Measurements from ENCODE around the gene PHYKPL.

PHYKPL gene

GRCh38 chr5:178223828-178224335 lies 8.7 kb downstream of the PHYKPL start:
- DNase-seq (ENCODE audit: low read depth, low spot score): no peak

DNA sequence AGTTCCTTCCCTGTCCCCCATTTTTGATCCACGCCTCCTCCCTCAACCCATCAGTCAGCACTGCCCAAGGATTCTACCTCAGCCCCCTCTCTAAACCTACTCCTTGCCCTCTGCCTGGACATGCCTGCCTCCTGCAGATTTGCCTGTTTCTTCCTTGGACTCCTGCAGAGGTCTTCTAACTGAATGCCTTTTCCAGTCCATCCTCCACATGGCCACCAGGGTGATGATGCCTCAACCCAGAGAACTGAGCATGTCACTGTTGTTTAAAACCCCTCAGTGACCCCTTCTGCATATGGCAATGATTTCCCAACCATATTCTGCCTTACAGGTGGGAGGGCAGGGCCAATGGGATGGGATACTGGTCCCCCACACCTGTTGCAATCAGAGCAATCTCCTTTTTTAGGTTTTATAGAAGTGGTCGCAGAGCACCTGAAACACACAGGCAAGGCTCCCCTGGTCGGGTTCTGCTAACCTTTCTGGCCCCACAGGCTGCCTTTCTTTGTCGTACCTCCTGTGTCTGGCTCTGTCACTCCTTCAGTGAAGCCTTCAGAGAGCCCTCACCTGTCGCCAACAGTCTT lies 9.3 kb downstream of the PHYKPL start:
- no peak for DNase-seq (ENCODE audit: low read depth, low spot score)

DNA sequence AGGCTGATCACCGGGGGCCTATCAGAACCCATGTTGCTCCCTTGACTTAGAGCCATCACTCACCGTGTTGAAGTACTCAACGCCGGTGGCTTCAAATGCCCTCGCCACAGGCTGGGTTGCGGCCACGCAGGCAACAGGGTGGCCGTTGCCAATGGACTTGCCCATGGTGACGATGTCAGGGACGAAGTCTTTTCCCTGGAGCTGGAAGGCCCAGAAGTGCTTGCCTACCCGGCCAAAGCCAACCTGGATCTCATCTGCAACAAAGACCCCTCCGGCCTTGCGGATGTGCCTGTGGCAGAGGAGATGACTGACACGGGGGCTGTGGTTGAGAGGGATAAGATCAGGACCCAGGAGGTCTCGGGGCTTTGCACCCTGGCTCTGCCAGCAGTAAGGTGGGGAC lies 10.3 kb downstream of the PHYKPL start:
- no peak for DNase-seq (ENCODE audit: low read depth, low spot score)

GRCh38 chr5:178221853-178222252 lies 10.7 kb downstream of the PHYKPL start:
- DNase-seq (ENCODE audit: low read depth, low spot score): no peak

DNA sequence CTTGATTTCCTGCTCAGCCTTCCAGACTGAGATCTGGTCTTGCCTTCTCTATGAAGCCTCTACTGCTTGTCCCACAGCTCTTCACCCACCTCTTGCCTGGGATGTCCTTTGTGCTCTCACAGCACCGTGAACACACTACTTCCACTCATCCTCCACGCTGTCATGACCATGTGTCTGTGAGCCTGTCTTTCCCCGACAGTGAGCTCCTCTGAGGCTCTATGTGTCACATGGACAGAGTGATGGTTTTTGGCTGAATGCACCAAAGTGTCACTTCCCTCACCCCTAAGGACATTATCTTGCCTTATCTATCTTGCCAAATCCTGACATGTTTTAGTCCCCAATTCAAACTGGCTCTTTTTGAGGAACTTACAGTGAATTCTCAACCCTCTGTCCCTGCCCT lies 11.3 kb downstream of the PHYKPL start:
- DNase-seq (ENCODE audit: low read depth, low spot score): no peak

- DNase-seq (ENCODE audit: low read depth, low spot score): no peak
Measured at GRCh38 chr5:178218827-178219226, 13.8 kb downstream of the PHYKPL start.

GRCh38 chr5:178218237-178218776 lies 14.3 kb downstream of the PHYKPL start:
- DNase-seq (ENCODE audit: low read depth, low spot score): no peak

GRCh38 chr5:178216779-178217178 lies 15.8 kb downstream of the PHYKPL start:
- DNase-seq (ENCODE audit: low read depth, low spot score): no peak

DNA sequence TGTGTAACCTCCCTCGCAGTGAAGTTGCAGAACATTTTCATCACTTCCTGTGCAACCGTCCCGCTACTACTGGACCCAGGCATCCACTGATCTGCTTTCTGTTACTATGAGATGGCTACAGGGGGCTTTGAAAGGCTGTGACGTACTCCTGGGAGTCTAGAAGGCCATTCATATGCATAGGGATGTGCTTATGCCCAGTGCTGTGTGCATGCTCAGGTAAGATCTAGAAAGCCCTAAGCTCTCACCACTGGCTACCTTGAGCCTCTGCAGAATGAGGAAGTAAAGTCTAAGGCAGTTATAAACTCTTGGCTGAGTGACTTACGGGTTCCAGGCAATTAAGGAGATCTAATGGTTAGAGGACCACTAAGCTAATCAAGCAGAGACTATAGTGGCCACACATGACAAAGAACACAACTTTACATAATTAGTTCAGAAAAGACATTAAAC lies 16.5 kb downstream of the PHYKPL start:
- no peak for DNase-seq (ENCODE audit: low read depth, low spot score)

GRCh38 chr5:178215280-178216002 lies 17.2 kb downstream of the PHYKPL start:
- DNase-seq (ENCODE audit: low read depth, low spot score): no peak

DNA sequence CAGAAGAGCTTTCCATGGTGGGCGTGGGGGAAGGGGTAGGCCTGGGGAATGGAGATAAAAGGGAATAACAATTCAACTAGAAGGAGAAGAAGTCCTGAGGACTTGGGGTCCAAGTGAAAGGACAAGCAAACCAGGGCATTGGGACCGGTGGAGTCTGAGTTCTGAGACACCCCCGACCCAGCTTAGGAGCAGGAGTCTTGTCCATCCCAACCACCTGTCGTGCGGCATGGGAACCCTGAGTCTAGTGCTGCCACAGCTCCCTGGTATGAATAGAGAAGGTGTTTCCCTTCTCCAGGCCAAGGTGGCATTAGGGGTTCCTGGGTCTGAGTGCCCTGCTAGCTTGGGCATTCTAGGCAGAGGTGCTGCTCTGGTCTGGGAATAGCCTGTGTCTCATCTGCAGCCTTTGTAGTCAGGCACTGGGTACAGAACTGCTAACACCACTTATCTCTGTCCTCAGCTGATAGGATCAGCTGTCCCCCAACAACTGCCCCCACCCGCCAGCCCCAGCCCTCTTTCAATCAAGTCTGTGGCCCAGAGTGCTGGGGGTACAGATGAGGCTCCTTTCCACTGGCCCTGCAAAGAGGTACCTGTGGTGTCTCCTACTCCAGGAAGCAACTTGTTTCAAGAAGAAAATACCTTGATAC lies 18.3 kb downstream of the PHYKPL start:
- DNase-seq (ENCODE audit: low read depth, low spot score): no peak

DNA sequence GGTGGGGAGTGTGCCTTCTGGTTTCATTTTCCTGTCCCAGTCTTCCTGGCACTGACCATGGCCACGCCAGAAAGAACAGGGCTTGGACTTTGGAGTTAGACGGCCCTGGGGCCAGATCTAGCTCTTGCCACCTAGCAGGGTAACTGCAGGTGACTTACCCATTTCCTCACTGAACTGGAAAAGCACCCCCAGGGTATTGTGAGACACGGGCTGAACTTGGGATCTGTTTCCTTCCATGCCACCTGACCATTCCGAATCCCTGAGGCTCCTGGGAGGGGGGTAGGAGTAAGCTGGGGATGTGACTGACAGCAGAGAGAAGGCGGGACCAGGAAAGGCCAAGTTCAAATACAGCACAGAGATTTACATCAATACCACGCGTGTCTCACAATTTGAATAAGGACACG lies 18.9 kb downstream of the PHYKPL start:
- DNase-seq (ENCODE audit: low read depth, low spot score): no peak

GRCh38 chr5:178213003-178213461 lies 19.6 kb downstream of the PHYKPL start:
- no peak for DNase-seq (ENCODE audit: low read depth, low spot score)

DNA sequence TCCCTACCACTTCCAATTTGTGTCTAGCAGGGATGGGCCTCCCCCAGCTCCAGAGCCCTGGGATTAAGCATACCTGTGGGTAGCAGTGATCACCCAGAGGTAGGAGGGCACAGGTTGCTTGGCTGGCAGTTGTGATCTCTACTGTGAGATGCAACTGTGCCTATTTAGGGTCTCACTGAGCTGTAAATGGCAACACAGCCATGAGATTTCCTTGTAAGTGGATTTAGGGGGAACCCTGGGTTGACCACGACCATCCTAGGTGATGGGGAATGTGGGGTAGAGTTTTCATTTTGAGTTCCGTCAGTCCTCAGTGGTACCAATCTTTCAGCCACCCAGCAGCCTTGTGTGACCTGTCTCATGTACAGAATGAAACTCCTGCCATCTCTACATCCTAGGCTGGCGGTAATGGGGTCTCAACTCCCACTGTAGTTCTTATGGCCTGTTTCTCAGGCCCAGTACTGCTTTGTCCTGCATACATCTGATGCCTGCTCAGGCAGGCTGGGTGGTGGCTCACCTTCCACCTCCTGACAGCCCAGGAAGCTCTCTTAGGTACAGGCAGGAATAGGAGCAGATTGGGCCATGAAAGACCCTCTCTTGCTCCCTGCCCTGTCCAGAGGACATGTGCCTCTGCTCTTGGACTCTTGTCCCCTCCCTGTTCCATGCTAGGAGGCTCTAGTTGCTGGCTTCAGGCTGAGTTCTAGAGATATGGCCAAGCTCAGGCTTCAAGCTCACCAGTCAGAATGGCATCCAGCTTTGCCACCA lies 20.2 kb downstream of the PHYKPL start:
- no peak for DNase-seq (ENCODE audit: low read depth, low spot score)

GRCh38 chr5:178211095-178212048 lies 21.2 kb downstream of the PHYKPL start:
- no peak for DNase-seq (ENCODE audit: low read depth, low spot score)

DNA sequence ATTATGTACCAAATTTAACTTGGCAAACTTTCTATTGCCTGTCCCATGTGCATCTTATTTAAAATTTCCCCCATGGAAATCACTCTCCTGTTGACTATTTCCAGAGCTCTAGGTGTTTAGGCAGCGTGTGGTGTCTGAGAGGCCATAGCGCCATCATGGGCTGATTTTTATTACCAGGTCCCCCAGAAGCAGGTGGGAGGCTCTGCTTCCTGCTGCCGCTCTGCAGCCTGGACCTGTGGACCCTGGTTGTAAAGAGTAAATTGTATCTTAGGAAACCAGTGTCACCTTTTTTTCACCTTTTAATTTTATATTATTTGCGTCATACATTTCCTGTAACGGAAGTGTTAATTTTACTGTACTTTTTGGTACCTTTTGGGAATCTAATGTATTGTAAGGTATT lies 21.9 kb downstream of the PHYKPL start:
- no peak for DNase-seq (ENCODE audit: low read depth, low spot score)

DNA sequence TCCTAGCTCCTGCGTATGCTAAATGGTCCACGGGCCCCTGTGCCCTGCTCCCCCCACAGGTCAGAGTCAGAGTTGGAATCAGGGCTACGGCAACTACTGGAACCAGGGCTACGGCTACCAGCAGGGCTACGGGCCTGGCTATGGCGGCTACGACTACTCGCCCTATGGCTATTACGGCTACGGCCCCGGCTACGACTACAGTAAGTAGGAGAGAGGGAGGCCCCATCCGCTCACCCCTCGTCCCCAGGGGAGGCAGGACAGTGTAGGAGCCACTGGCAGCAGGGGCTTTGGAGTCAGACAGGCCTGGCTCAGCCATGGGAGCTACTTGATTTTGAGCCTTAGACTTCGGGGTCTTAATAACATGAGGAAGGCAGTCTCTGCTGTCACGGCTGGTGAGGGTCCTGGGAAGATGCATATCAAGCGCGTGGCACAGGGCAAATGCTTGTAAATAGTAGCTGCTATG lies 22.5 kb downstream of the PHYKPL start:
- DNase-seq (ENCODE audit: low read depth, low spot score): no peak

- DNase-seq (ENCODE audit: low read depth, low spot score): no peak
Measured at GRCh38 chr5:178209334-178210072, 23.1 kb downstream of the PHYKPL start.

DNA sequence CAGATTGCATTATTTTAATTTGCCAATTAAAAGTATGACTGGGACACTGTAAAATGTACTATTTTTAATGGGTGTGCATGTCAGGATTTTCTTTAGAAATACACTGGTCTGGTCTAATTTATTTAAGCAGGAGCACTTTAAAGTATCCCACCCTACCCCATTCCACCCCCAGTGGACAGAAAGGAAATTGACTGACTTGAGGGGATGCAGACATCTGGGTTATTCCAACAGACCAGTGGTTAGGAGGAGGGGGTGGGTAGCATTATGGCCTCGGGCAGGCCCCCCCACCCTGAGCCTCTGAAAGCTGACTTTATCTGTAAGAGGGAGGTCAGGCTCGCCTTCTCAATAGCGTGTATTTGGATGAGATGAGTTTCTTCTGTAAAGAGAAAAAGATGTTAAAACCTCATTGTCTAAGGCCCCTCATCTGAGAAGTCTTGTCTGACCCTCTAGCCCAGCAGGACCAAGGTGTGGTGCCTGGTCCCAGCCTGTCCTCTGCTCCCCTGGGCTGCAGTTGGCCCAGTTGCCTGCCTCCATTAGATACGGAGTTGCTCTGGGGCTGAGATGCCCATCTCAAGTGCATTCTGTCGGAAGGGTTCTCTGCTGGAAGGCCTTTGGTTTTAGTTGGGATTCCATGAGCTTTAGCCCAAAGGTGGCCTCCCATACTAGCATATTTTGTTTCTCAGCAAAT lies 23.9 kb downstream of the PHYKPL start:
- no peak for DNase-seq (ENCODE audit: low read depth, low spot score)

Measured in smooth muscle cell of the brain vasculature (primary cell).